Loucy (cell line): ENCODE measurements around the gene BMPR1B.

Source experiments
- CTCF ChIP-seq: fragments of 200-600 bp; sonication (generic); conservative IDR thresholded peaks from 2 replicates; pipeline ENCODE4 v1.5.1; 2014; ENCODE audit warnings: mild to moderate bottlenecking, antibody characterized with exemption, low read length
- EZH2phosphoT487 ChIP-seq: fragments of 200-600 bp; IDR thresholded peaks from 2 replicates; pipeline ENCODE4 v1.6.1; 2018; ENCODE audit warnings: antibody characterized with exemption, mild to moderate bottlenecking, moderate library complexity, borderline replicate concordance

GRCh38 chr4:94940520-94940908 is 182.8 kb downstream of the BMPR1B start:
- TF ChIP-seq CTCF (no peak), EZH2phosphoT487 (no peak)
